ENCODE data around the gene DEFB108B.
"Not testable (repeated sequence)": the region's sequence is repeated elsewhere in the genome, so short reads cannot be mapped to it uniquely, and the experiment has no call there.

DEFB108B gene

DNA sequence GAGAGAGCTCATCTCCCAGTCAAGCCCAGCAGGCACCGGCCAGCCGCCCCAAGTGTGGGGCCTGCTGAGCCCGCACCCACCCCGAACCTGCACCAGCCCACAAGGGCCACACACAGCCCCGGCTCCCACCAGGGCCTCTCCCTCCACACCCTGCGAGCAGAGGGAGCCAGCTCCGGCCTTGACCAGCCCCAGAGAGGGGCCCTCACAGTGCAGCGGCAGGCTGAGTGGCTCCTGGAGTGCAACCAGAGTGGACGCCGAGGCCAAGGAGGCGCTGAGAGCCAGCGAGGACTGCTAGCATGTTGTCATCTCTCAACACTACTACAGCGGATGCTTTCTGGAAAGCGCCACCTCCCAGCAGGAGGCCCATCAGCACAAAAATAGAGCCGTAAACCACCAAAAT, 10.9 kb downstream of the DEFB108B start:
- no peaks in the 10 kb centered on the region for H3K79me1 ChIP-seq (replicated peaks; ENCODE audit: low read length, poor library complexity, severe bottlenecking)
- no peak overlapping the region for H2BK5ac ChIP-seq (ENCODE audit: low read depth, low read length, poor library complexity, severe bottlenecking)
- no peak overlapping the region for H3K14ac ChIP-seq (ENCODE audit: low read length in 2 of 2)
- no peaks in the 10 kb centered on the region for H3K36me3 ChIP-seq (ENCODE audit: control insufficient read depth in 1 of 2, insufficient read depth in 2 of 2, low read depth in 1 of 2, low read length in 2 of 2)
- peaks cover 2% of the 10 kb centered on the region for H3K4me1 ChIP-seq (ENCODE audit: control insufficient read depth, insufficient read depth, low read depth, low read length)
- H3K27ac ChIP-seq (ENCODE audit: low read length, poor library complexity, severe bottlenecking) = no peak overlapping the region
- no peaks in the 10 kb centered on the region for H3K27me3 ChIP-seq (ENCODE audit: control insufficient read depth in 1 of 2, insufficient read depth in 1 of 2, low read length in 2 of 2)
- H2BK120ac ChIP-seq (ENCODE audit: low read depth, low read length) = no peak overlapping the region
- H3K23ac ChIP-seq (ENCODE audit: low read length in 2 of 2) = no peak overlapping the region
- H3K4ac ChIP-seq (ENCODE audit: low read depth in 1 of 2, low read length in 2 of 2) = no peak overlapping the region
- H3K4me3 ChIP-seq (ENCODE audit: insufficient read depth in 1 of 2, low read depth in 1 of 2, low read length in 2 of 2) = no peak overlapping the region
- no peak overlapping the region for H2AFZ ChIP-seq (ENCODE audit: low read depth, low read length)
- no peak overlapping the region for H3K18ac ChIP-seq (ENCODE audit: low read depth in 1 of 2, low read length in 2 of 2)
- no peak for DNase-seq
- 80% methylated on average over 9 of the region's 15 CpGs for WGBS
- H2AK5ac ChIP-seq (ENCODE audit: low read length, severe bottlenecking) = no peak overlapping the region
- no peak overlapping the region for H3K9ac ChIP-seq (ENCODE audit: low read length)
- no peak overlapping the region for H4K8ac ChIP-seq (ENCODE audit: low read length)
- H4K91ac ChIP-seq (ENCODE audit: low read length) = no peak overlapping the region
- H2BK12ac ChIP-seq (ENCODE audit: low read length in 2 of 2) = no peak overlapping the region
- no peaks in the 10 kb centered on the region for H3K9me3 ChIP-seq (ENCODE audit: control insufficient read depth, low read length)
- no peak overlapping the region for H2BK15ac ChIP-seq (ENCODE audit: low read depth, poor library complexity, severe bottlenecking)
- no peak overlapping the region for H3K4me2 ChIP-seq (ENCODE audit: low read length, poor library complexity, severe bottlenecking)

- H3K14ac ChIP-seq (ENCODE audit: low read length in 2 of 2); H2BK15ac ChIP-seq (ENCODE audit: low read depth, poor library complexity, severe bottlenecking); H3K27ac ChIP-seq (ENCODE audit: low read length, poor library complexity, severe bottlenecking); H4K91ac ChIP-seq (ENCODE audit: low read length); H3K79me1 ChIP-seq (replicated peaks; ENCODE audit: low read length, poor library complexity, severe bottlenecking); H3K23ac ChIP-seq (ENCODE audit: low read length in 2 of 2); H3K18ac ChIP-seq (ENCODE audit: low read depth in 1 of 2, low read length in 2 of 2); H2BK12ac ChIP-seq (ENCODE audit: low read length in 2 of 2); H3K4ac ChIP-seq (ENCODE audit: low read depth in 1 of 2, low read length in 2 of 2); H3K4me1 ChIP-seq (ENCODE audit: control insufficient read depth, insufficient read depth, low read depth, low read length); H4K8ac ChIP-seq (ENCODE audit: low read length); H2BK5ac ChIP-seq (ENCODE audit: low read depth, low read length, poor library complexity, severe bottlenecking); H3K36me3 ChIP-seq (ENCODE audit: control insufficient read depth in 1 of 2, insufficient read depth in 2 of 2, low read depth in 1 of 2, low read length in 2 of 2); H2AK5ac ChIP-seq (ENCODE audit: low read length, severe bottlenecking); DNase-seq; H2BK120ac ChIP-seq (ENCODE audit: low read depth, low read length); H3K9me3 ChIP-seq (ENCODE audit: control insufficient read depth, low read length); H3K9ac ChIP-seq (ENCODE audit: low read length); H3K4me2 ChIP-seq (ENCODE audit: low read length, poor library complexity, severe bottlenecking); H2AFZ ChIP-seq (ENCODE audit: low read depth, low read length); H3K4me3 ChIP-seq (ENCODE audit: insufficient read depth in 1 of 2, low read depth in 1 of 2, low read length in 2 of 2); H3K27me3 ChIP-seq (ENCODE audit: control insufficient read depth in 1 of 2, insufficient read depth in 1 of 2, low read length in 2 of 2): not testable (repeated sequence)
- 92% methylated on average over 2 of the region's 2 CpGs for WGBS
Measured at GRCh38 chr11:71853895-71854294, 20.9 kb downstream of the DEFB108B start.

DNA sequence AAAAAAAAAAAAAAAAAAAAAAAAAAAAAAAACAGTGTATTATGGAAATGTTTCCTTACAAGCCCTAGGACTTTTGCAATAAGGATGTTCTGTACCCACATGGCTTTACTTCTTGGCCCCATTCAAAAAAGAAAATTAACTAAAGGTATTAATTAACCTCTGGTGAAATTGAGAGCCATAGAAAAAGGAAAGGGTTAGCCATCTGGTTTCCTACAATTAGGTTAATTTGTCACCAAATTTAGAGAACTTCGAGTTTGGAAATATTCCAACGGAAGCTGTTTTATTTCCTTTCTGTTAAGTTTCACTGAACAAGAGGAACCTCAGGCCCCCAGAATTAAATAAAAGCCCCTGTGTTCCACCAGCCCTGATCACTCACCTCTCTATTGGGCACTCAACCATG, 22.9 kb downstream of the DEFB108B start:
- not testable (repeated sequence) for H3K18ac ChIP-seq (ENCODE audit: low read depth in 1 of 2, low read length in 2 of 2); H3K36me3 ChIP-seq (ENCODE audit: control insufficient read depth in 1 of 2, insufficient read depth in 2 of 2, low read depth in 1 of 2, low read length in 2 of 2); H3K9ac ChIP-seq (ENCODE audit: low read length); H3K4ac ChIP-seq (ENCODE audit: low read depth in 1 of 2, low read length in 2 of 2); H2BK15ac ChIP-seq (ENCODE audit: low read depth, poor library complexity, severe bottlenecking); H3K9me3 ChIP-seq (ENCODE audit: control insufficient read depth, low read length); H2AFZ ChIP-seq (ENCODE audit: low read depth, low read length); H2AK5ac ChIP-seq (ENCODE audit: low read length, severe bottlenecking); H3K79me1 ChIP-seq (replicated peaks; ENCODE audit: low read length, poor library complexity, severe bottlenecking); H2BK120ac ChIP-seq (ENCODE audit: low read depth, low read length); H3K27me3 ChIP-seq (ENCODE audit: control insufficient read depth in 1 of 2, insufficient read depth in 1 of 2, low read length in 2 of 2); H2BK12ac ChIP-seq (ENCODE audit: low read length in 2 of 2); H3K4me2 ChIP-seq (ENCODE audit: low read length, poor library complexity, severe bottlenecking); H4K91ac ChIP-seq (ENCODE audit: low read length); H3K14ac ChIP-seq (ENCODE audit: low read length in 2 of 2); H3K4me3 ChIP-seq (ENCODE audit: insufficient read depth in 1 of 2, low read depth in 1 of 2, low read length in 2 of 2); H3K27ac ChIP-seq (ENCODE audit: low read length, poor library complexity, severe bottlenecking); H3K23ac ChIP-seq (ENCODE audit: low read length in 2 of 2); H4K8ac ChIP-seq (ENCODE audit: low read length); H3K4me1 ChIP-seq (ENCODE audit: control insufficient read depth, insufficient read depth, low read depth, low read length); DNase-seq; H2BK5ac ChIP-seq (ENCODE audit: low read depth, low read length, poor library complexity, severe bottlenecking)
- 94% methylated on average over 2 of the region's 2 CpGs for WGBS

- not testable (repeated sequence) for H4K8ac ChIP-seq (ENCODE audit: low read length); H2BK5ac ChIP-seq (ENCODE audit: low read depth, low read length, poor library complexity, severe bottlenecking); H3K14ac ChIP-seq (ENCODE audit: low read length in 2 of 2); H2BK12ac ChIP-seq (ENCODE audit: low read length in 2 of 2); H4K91ac ChIP-seq (ENCODE audit: low read length); H3K4ac ChIP-seq (ENCODE audit: low read depth in 1 of 2, low read length in 2 of 2); H3K79me1 ChIP-seq (replicated peaks; ENCODE audit: low read length, poor library complexity, severe bottlenecking); H3K9me3 ChIP-seq (ENCODE audit: control insufficient read depth, low read length); H2AK5ac ChIP-seq (ENCODE audit: low read length, severe bottlenecking); H3K4me2 ChIP-seq (ENCODE audit: low read length, poor library complexity, severe bottlenecking); H3K9ac ChIP-seq (ENCODE audit: low read length); H2BK15ac ChIP-seq (ENCODE audit: low read depth, poor library complexity, severe bottlenecking); H3K27me3 ChIP-seq (ENCODE audit: control insufficient read depth in 1 of 2, insufficient read depth in 1 of 2, low read length in 2 of 2); H2AFZ ChIP-seq (ENCODE audit: low read depth, low read length); H3K18ac ChIP-seq (ENCODE audit: low read depth in 1 of 2, low read length in 2 of 2); H2BK120ac ChIP-seq (ENCODE audit: low read depth, low read length); H3K23ac ChIP-seq (ENCODE audit: low read length in 2 of 2); H3K4me3 ChIP-seq (ENCODE audit: insufficient read depth in 1 of 2, low read depth in 1 of 2, low read length in 2 of 2); H3K4me1 ChIP-seq (ENCODE audit: control insufficient read depth, insufficient read depth, low read depth, low read length); H3K36me3 ChIP-seq (ENCODE audit: control insufficient read depth in 1 of 2, insufficient read depth in 2 of 2, low read depth in 1 of 2, low read length in 2 of 2); H3K27ac ChIP-seq (ENCODE audit: low read length, poor library complexity, severe bottlenecking); DNase-seq
- no CpG with 5 or more reads among the region's 3 CpGs for WGBS
Measured at GRCh38 chr11:71860835-71861234, 27.8 kb downstream of the DEFB108B start.
